ENCODE results near the gene GPR21. TPM values are rescaled to one million over a fixed set of nuclear protein-coding genes. Genes with fewer than 3 reads are reported as not detected.

Gene GPR21
- total and polyA plus RNA-seq, 2 experiments from 2014 or later: 0.90 TPM; not detected in 1

- TF ChIP-seq ZNF462 (CRISPR knock-in tag; IDR thresholded peaks at IDR 0.05): no peak
- no peak for TF ChIP-seq EZH2 (IDR thresholded peaks at IDR 0.05; ENCODE audit: low read depth, unreplicated experiment)
- no peak for TF ChIP-seq ZNF331 (CRISPR knock-in tag; IDR thresholded peaks at IDR 0.05; ENCODE audit: low read depth)
These were observed 7.0 kb upstream of the GPR21 start (continued) for GRCh38 chr9:123026425-123026824.

GRCh38 chr9:123027517-123027916, 6.0 kb upstream of the GPR21 start:
- no peaks in the 10 kb centered on the region for H3F3A ChIP-seq (replicated peaks; ENCODE audit: low read depth)
- no peak overlapping the region for H3K4me3 ChIP-seq
- H3K9me2 ChIP-seq (ENCODE audit: insufficient read depth): no peaks in the 10 kb centered on the region
- no peaks in the 10 kb centered on the region for H3K79me2 ChIP-seq (replicated peaks; ENCODE audit: insufficient read depth)
- H2AFZ ChIP-seq: no peak overlapping the region
- H3K36me3 ChIP-seq (ENCODE audit: insufficient read depth): peaks cover 4% of the 10 kb centered on the region; the same call in 1 of the 2 replicates
- Mint-ChIP-seq H3K36me3 (ENCODE audit: low read depth) (peaks cover 10% of the 10 kb centered on the region), H3K27me3 (ENCODE audit: insufficient read depth, low read depth, poor library complexity) (no peaks in the 10 kb centered on the region), H3K9me3 (no peaks in the 10 kb centered on the region), H3K27ac (no peak overlapping the region), H3K4me1 (no peaks in the 10 kb centered on the region), H3K4me3 (no peak overlapping the region)
- H3K4me2 ChIP-seq: no peak overlapping the region
- DNase-seq (ENCODE audit: low spot score): no peak
- H3K4me1 ChIP-seq (ENCODE audit: insufficient read depth): no peaks in the 10 kb centered on the region
- no peak for ATAC-seq
- no peaks in the 10 kb centered on the region for H3K27me3 ChIP-seq (ENCODE audit: insufficient read depth)
- 0 out of 2 replicates have a peak, but pooled peaks cover 2% of the 10 kb centered on the region for H4K20me1 ChIP-seq (replicated peaks; ENCODE audit: insufficient read depth)
- TF ChIP-seq NANOG (IDR thresholded peaks at IDR 0.05; ENCODE audit: borderline replicate concordance) (no peak), POLR2AphosphoS5 (IDR thresholded peaks at IDR 0.05; ENCODE audit: low read depth) (no peak), EZH2phosphoT487 (IDR thresholded peaks at IDR 0.05; ENCODE audit: unreplicated experiment) (no peak), STAT1 (IDR thresholded peaks at IDR 0.05; ENCODE audit: unreplicated experiment) (no peak), ZNF462 (CRISPR knock-in tag; IDR thresholded peaks at IDR 0.05) (no peak)
- no peak overlapping the region for H3K27ac ChIP-seq (ENCODE audit: low read depth)
